DND-41 (cell line): ENCODE data around the gene GZF1.

Experiments used
- EZH2 ChIP-seq: IDR thresholded peaks from 3 replicates; pipeline ENCODE4 v1.6.1; 2012; ENCODE audit warnings: borderline replicate concordance, low read depth, mild to moderate bottlenecking, moderate library complexity, low read length, inconsistent platforms; ENCODE audit not compliant: severe bottlenecking
- TF ChIP-seq, protein P1 (sequence below): IDR thresholded peaks from 2 replicates; pipeline ENCODE4 v1.5.1; 2012; ENCODE audit warnings: borderline replicate concordance, low read length, moderate library complexity, mild to moderate bottlenecking; ENCODE audit not compliant: poor library complexity, severe bottlenecking; ENCODE audit errors: extremely low read depth

DNA sequence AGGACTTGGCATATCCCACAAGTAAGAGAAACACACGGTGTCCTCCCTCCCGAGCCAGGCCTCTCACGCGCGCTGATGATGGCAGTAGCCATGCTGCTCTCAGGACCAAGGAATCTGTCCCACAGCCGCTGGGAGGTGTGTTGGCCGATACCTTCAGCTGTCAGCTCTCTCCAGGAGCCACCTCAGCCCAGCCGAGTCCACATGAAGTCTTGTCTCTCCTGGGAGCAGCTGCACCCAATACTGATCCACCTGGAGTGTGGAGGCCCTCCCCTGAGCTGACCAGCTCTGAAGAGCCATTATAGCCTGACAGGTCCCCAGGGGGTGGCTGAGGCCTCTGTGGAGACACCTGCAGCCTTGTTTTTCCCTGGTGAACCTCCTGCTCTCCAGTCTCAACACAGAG, 35.2 kb upstream of the GZF1 start:
- TF ChIP-seq, protein P1, sequence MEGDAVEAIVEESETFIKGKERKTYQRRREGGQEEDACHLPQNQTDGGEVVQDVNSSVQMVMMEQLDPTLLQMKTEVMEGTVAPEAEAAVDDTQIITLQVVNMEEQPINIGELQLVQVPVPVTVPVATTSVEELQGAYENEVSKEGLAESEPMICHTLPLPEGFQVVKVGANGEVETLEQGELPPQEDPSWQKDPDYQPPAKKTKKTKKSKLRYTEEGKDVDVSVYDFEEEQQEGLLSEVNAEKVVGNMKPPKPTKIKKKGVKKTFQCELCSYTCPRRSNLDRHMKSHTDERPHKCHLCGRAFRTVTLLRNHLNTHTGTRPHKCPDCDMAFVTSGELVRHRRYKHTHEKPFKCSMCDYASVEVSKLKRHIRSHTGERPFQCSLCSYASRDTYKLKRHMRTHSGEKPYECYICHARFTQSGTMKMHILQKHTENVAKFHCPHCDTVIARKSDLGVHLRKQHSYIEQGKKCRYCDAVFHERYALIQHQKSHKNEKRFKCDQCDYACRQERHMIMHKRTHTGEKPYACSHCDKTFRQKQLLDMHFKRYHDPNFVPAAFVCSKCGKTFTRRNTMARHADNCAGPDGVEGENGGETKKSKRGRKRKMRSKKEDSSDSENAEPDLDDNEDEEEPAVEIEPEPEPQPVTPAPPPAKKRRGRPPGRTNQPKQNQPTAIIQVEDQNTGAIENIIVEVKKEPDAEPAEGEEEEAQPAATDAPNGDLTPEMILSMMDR: no peak
- TF ChIP-seq EZH2: no peak
